K562 (cell line): ENCODE data around the gene ZNF618. TPM values are rescaled to one million over a fixed set of nuclear protein-coding genes. Genes with fewer than 3 reads are reported as not detected.

Experiments used
- ATAC-seq: fragments of 200-7000 bp; cut with Tn5 transposase; 3 replicates; pipeline ENCODE4 v1.9.1; 2020; ENCODE audit warnings: moderate library complexity
- BruUV-seq: library from RNA; stranded (reverse); fragments of 400-500 nt; replicated peaks from 2 replicates; lab custom pipeline; 2021; lab: Mats Ljungman, UMichigan
- CTCF ChIA-PET: fragments of 300-600 bp; formaldehyde crosslinking; extraction: SDS; loops from one replicate; lab custom pipeline; 2021; ENCODE audit warnings: low intra/inter-chr PET ratio; lab: Yijun Ruan, JAX
- POLR2A ChIA-PET: fragments of 300-600, 350-650 bp; sonication (Branson Sonifier 250); formaldehyde crosslinking; extraction: SDS; loops from one replicate; lab custom pipeline; 2021; ENCODE audit warnings: antibody characterized with exemption, inconsistent platforms; lab: Yijun Ruan, JAX
- DNase-seq, 4 experiments: peaks; one replicate each; pipeline versions ENCODE4 v3.0.0 to v3.0.0-alpha.2; 2011 to 2018; ENCODE audit warnings: low spot score in 3 of 4, mixed read lengths in 3 of 4; ENCODE audit errors: extremely low read depth in 1 of 4
- FAIRE-seq: peaks from 2 replicates; lab custom pipeline; 2011; peaks lifted over from hg19 to GRCh38; lab: Jason Lieb, UNC
- H2AFZ ChIP-seq: 2 replicates; pipeline ENCODE4 v1.6.0; 2011; ENCODE audit warnings: low read depth, low read length, control low read depth, inconsistent platforms
- H3K27ac ChIP-seq: fragments of 200-600 bp; 3 replicates; pipeline ENCODE4 v1.8.0; 2011; ENCODE audit warnings: low read depth, mild to moderate bottlenecking, control low read depth, inconsistent platforms, low read length, moderate library complexity, mixed read lengths; ENCODE audit errors: extremely low read depth
- H3K27me3 ChIP-seq, 2 experiments: fragments of 300-600 bp in 1 of 2; 2 replicates in 1 of 2; 3 replicates in 1 of 2; pipeline versions ENCODE4 v1.6.0 to v1.8.0; 2011; ENCODE audit warnings: inconsistent platforms in 2 of 2, low read length in 2 of 2, mild to moderate bottlenecking in 1 of 2, mixed read lengths in 1 of 2, moderate library complexity in 1 of 2; ENCODE audit not compliant: control insufficient read depth in 2 of 2, insufficient read depth in 2 of 2
- H3K36me3 ChIP-seq: fragments of 300-600 bp; 3 replicates; pipeline ENCODE4 v1.8.0; 2011; ENCODE audit warnings: mild to moderate bottlenecking, low read length, inconsistent platforms; ENCODE audit not compliant: control insufficient read depth, insufficient read depth
- H3K4me1 ChIP-seq, 2 experiments: fragments of 200-600 bp in 1 of 2; replicated peaks in 1 of 2; 2 replicates in 1 of 2; 3 replicates in 1 of 2; pipeline versions ENCODE4 v1.5.1 to v1.8.0; 2011; ENCODE audit warnings: inconsistent platforms in 2 of 2, low read length in 2 of 2, mild to moderate bottlenecking in 1 of 2, mixed read lengths in 1 of 2, moderate library complexity in 1 of 2; ENCODE audit not compliant: control insufficient read depth in 2 of 2, insufficient read depth in 2 of 2
- H3K4me2 ChIP-seq: 2 replicates; pipeline ENCODE4 v1.6.1; 2011; ENCODE audit warnings: low read length, control low read depth, inconsistent platforms, mixed read lengths; ENCODE audit not compliant: insufficient read depth
- H3K4me3 ChIP-seq: fragments of 200-600 bp; sonication (generic), shearing (Covaris generic); 2 replicates; pipeline ENCODE4 v1.5.1; 2016; ENCODE audit warnings: control low read depth, inconsistent platforms
- H3K79me2 ChIP-seq: fragments of 200-600 bp; 3 replicates; pipeline ENCODE4 v1.8.0; 2011; ENCODE audit warnings: low read length, inconsistent platforms; ENCODE audit not compliant: control insufficient read depth, insufficient read depth
- H3K9ac ChIP-seq, 2 experiments: 2 replicates each; pipeline versions ENCODE4 v1.6.0 to v1.6.1; 2011; ENCODE audit warnings: low read depth in 2 of 2, low read length in 2 of 2, control low read depth in 1 of 2, inconsistent platforms in 1 of 2, mild to moderate bottlenecking in 1 of 2, mixed read lengths in 1 of 2; ENCODE audit not compliant: insufficient read depth in 1 of 2
- H3K9me1 ChIP-seq: one replicate; pipeline ENCODE4 v1.6.0; 2011; ENCODE audit warnings: inconsistent platforms, mild to moderate bottlenecking, low read length, moderate library complexity; ENCODE audit not compliant: control insufficient read depth, insufficient read depth
- H3K9me3 ChIP-seq: replicated peaks from 2 replicates; pipeline ENCODE4 v1.5.1; 2011; ENCODE audit warnings: low read depth, low read length, inconsistent platforms; ENCODE audit not compliant: control insufficient read depth, insufficient read depth
- H4K20me1 ChIP-seq: replicated peaks from 2 replicates; pipeline ENCODE4 v1.6.1; 2011; ENCODE audit warnings: low read length, inconsistent platforms, mixed read lengths; ENCODE audit not compliant: control insufficient read depth, insufficient read depth
- HDAC3 ChIP-seq: fragments of 450-650 bp; IDR thresholded peaks from 2 replicates; pipeline ENCODE4 v1.6.1; 2018; ENCODE audit warnings: borderline replicate concordance, mild to moderate bottlenecking, moderate library complexity; ENCODE audit not compliant: partially characterized antibody
- POLR2G ChIP-seq: fragments of 200-400 bp; formaldehyde crosslinking; IDR thresholded peaks from 2 replicates; pipeline ENCODE4 v1.6.1; 2017; ENCODE audit warnings: low read depth, mild to moderate bottlenecking, antibody characterized with exemption, low read length, moderate library complexity
- SIX5 ChIP-seq, 2 experiments: IDR thresholded peaks; 2 replicates each; pipeline ENCODE4 v1.6.1; 2011; ENCODE audit warnings: low read length in 2 of 2, borderline replicate concordance in 1 of 2, low read depth in 1 of 2, mild to moderate bottlenecking in 1 of 2, moderate library complexity in 1 of 2; ENCODE audit not compliant: insufficient read depth in 1 of 2
- ZNF140 ChIP-seq: fragments of 250-450 bp; sonication (Bioruptor Pico); IDR thresholded peaks from 2 replicates; pipeline ENCODE4 v1.8.0; 2021; ENCODE audit warnings: moderate library complexity, mild to moderate bottlenecking, inconsistent platforms
- WGBS: fragments of 100-300 bp; shearing (Covaris generic); methylation state at CpG from one replicate; pipeline ENCODE4 v1.1.6; 2016; ENCODE audit warnings: low coverage, mixed read lengths; ENCODE audit not compliant: insufficient coverage; ENCODE audit errors: missing lambda C conversion rate; 5-methylcytosine and 5-hydroxymethylcytosine counted together
- in situ Hi-C: fragments of 300-500 bp; cut with MboI; formaldehyde crosslinking; loops from 4 replicates; pipeline ENCODE4 v1.15.0; 2018; ENCODE audit warnings: inconsistent platforms, mixed read lengths
- intact Hi-C: fragments of 100-400 bp; cut with micrococcal nuclease; formaldehyde crosslinking; loops from 2 replicates; pipeline ENCODE4 v1.14.2; 2022
- polyA plus RNA-seq, 8 experiments: library from polyadenylated mRNA; depleted of rRNA in 4 of 8; stranded (reverse) in 5 of 8; unstranded in 3 of 8; fragments of >200 nt; fragmentation: Nextera tagmentation in 2 of 8; fragmentation: Illumina TruSeq in 1 of 8; extraction: Ambion mirVana in 2 of 8; extraction: Trizol in 1 of 8; gene quantifications; 2 replicates each; pipeline versions ENCODE4 v1.2.1 to v1.2.3, GENCODE V29; 2011 to 2014; ENCODE audit warnings: inconsistent platforms in 1 of 8, missing spikeins in 1 of 8
- total RNA-seq, 7 experiments: library from RNA; depleted of rRNA in 6 of 7; stranded (reverse); fragments of >200 nt in 6 of 7; fragmentation: Illumina TruSeq in 2 of 7; extraction: Trizol in 2 of 7; gene quantifications; 2 replicates each; pipeline versions ENCODE4 v1.2.1 to v1.2.3, GENCODE V29; 2011 to 2021; ENCODE audit warnings: low replicate concordance in 1 of 7

The ZNF618 gene
- total and polyA plus RNA-seq, 9 of the 15 experiments (the other 6 are each of a cell fraction or from before 2014, with no cell fraction given), result 0.08 to 13.7 (median 3.4) TPM

DNA sequence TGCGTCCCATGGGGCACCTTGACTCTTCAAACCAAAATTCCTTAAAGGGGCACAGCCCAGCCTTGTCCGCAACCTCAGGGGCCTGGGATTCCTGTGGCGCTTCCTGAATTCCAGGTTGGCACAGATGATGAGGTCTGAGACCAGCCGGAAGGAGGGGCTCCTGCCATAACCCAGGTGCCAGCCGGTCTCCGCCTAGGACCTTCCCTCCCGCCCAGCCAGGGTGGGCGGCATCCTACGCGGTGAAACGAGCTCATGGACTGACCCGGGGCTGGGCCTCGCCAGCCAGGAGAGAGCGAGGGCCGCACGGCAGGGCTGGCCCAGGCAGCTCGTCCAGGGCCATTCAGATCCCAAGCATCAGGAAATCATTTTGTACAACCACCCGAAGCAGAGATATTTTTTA, 179.0 kb downstream of the ZNF618 start:
- ChIA-PET POLR2A (interaction anchor here (0.6 kb wide), 1 partner anchor 252 kb away, joined by 3 read pairs; no protein-coding TSS in a partner anchor), CTCF (no interaction called here)
- WGBS, result 39% methylated on average over 17 of the region's 18 CpGs
- no peaks in the 10 kb centered on the region for H3K79me2 ChIP-seq
- BruUV-seq, result no TSS peak
- H4K20me1 ChIP-seq, result peaks cover 3% of the 10 kb centered on the region; the same call in 1 of the 2 replicates
- TF ChIP-seq POLR2G (peak; percentile 28; the same call in 1 of the 2 replicates), ZNF140 (CRISPR knock-in tag) (no peak)
- no peak overlapping the region for H2AFZ ChIP-seq
- no peak for FAIRE-seq
- no peaks in the 10 kb centered on the region for H3K9me1 ChIP-seq
- H3K4me2 ChIP-seq, result no peak overlapping the region
- no peak for DNase-seq
- H3K4me3 ChIP-seq, result no peak overlapping the region
- H3K36me3 ChIP-seq, result no peaks in the 10 kb centered on the region
- in situ Hi-C loops (no loop called here), intact Hi-C loops (no loop called here)
- no peak overlapping the region; a peak in 1 of 4 replicates for H3K9ac ChIP-seq
- H3K4me1 ChIP-seq, result no peaks in the 10 kb centered on the region
- ATAC-seq, result no peak
- H3K27me3 ChIP-seq, result peaks cover 0 to 13% of the 10 kb centered on the region in 2 experiments; a peak in 2 of 5 replicates
- H3K27ac ChIP-seq, result no peak overlapping the region
- no peaks in the 10 kb centered on the region for H3K9me3 ChIP-seq

DNA sequence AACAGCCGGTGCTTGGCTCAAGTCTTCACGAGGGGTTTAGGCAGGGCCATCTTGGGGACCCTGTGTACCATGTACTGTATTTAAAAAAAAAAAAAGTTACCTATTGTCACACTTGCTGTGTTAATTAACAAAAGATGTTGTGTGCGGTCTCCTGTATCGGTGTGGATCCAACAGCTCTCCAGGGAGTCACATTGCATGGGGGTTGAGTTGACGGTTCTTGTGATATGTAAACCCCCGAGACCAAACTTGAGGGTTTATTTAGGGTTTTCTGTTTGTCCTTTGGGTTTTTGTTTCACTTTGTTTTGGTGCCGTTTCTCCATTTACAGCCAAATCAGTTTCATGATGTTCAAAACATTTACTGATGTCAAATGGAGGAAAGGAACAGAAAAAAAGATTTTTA, 179.8 kb downstream of the ZNF618 start:
- H2AFZ ChIP-seq, result no peak overlapping the region
- no peaks in the 10 kb centered on the region for H3K9me1 ChIP-seq
- no peak overlapping the region for H3K4me3 ChIP-seq
- ATAC-seq, result no peak
- 42% methylated on average over 7 of the region's 7 CpGs for WGBS
- ChIA-PET CTCF (no interaction called here), POLR2A (no interaction called here)
- no peak overlapping the region for H3K9ac ChIP-seq
- in situ Hi-C loops (no loop called here), intact Hi-C loops (no loop called here)
- H4K20me1 ChIP-seq, result peaks cover 3% of the 10 kb centered on the region; the same call in 1 of the 2 replicates
- H3K4me1 ChIP-seq, result no peaks in the 10 kb centered on the region
- no peak overlapping the region for H3K27ac ChIP-seq
- H3K79me2 ChIP-seq, result no peaks in the 10 kb centered on the region
- H3K4me2 ChIP-seq, result no peak overlapping the region
- no peaks in the 10 kb centered on the region for H3K36me3 ChIP-seq
- peaks cover 0 to 19% of the 10 kb centered on the region in 2 experiments; a peak in 3 of 5 replicates for H3K27me3 ChIP-seq
- H3K9me3 ChIP-seq, result no peaks in the 10 kb centered on the region
- no peak for FAIRE-seq
- DNase-seq, result no peak
- BruUV-seq, result no TSS peak
- TF ChIP-seq SIX5 (IDR thresholded peaks at IDR 0.05; ENCODE audit: borderline replicate concordance in 1 of 2, insufficient read depth in 1 of 2, low read depth in 1 of 2, low read length in 2 of 2) (no peak), HDAC3 (no peak)
